Mammary epithelial cell (primary cell): ENCODE measurements around the gene TVP23B.
"Not testable (repeated sequence)": the region's sequence is repeated elsewhere in the genome, so short reads cannot be mapped to it uniquely, and the experiment has no call there.

Experiments used
- EZH2 ChIP-seq: IDR thresholded peaks from 2 replicates; pipeline ENCODE4 v1.6.1; 2012; ENCODE audit warnings: low read length, inconsistent platforms, borderline replicate concordance
- TF ChIP-seq, protein P1 (sequence below), 2 donors: IDR thresholded peaks in 1 of 2; conservative IDR thresholded peaks in 1 of 2; 2 replicates each; pipeline ENCODE4 v1.5.1; 2011 to 2012; ENCODE audit warnings: inconsistent platforms in 2 of 2, low read length in 2 of 2, mild to moderate bottlenecking in 2 of 2, control low read depth in 1 of 2, low read depth in 1 of 2; ENCODE audit not compliant: insufficient read depth in 1 of 2; ENCODE audit errors: extremely low read depth in 1 of 2

DNA sequence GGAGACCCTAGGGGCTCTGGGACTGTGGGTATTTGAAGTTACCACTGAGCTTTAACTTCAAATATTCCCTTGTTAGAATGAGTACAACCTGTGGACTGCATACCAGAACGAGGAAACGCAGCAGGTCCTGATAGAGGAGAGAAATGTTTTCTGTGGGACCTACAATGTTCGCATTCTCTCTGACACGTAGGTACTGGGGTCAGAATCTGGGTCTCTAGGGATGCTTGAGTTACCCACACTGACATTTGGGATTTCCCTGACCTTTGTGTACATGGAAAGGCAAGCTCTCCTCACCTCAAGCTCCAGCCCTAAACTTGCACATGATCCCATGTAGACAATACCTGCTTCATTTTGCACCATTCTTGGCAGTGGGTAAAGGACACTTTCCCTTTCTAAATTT lies 25.0 kb upstream of the TVP23B start:
- TF ChIP-seq, protein P1, sequence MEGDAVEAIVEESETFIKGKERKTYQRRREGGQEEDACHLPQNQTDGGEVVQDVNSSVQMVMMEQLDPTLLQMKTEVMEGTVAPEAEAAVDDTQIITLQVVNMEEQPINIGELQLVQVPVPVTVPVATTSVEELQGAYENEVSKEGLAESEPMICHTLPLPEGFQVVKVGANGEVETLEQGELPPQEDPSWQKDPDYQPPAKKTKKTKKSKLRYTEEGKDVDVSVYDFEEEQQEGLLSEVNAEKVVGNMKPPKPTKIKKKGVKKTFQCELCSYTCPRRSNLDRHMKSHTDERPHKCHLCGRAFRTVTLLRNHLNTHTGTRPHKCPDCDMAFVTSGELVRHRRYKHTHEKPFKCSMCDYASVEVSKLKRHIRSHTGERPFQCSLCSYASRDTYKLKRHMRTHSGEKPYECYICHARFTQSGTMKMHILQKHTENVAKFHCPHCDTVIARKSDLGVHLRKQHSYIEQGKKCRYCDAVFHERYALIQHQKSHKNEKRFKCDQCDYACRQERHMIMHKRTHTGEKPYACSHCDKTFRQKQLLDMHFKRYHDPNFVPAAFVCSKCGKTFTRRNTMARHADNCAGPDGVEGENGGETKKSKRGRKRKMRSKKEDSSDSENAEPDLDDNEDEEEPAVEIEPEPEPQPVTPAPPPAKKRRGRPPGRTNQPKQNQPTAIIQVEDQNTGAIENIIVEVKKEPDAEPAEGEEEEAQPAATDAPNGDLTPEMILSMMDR (conservative IDR thresholded peaks at IDR 0.05 in 1 of 2, IDR thresholded peaks at IDR 0.05 in 1 of 2; ENCODE audit: extremely low read depth in 1 of 2, insufficient read depth in 1 of 2, low read depth in 1 of 2, low read length in 2 of 2) = not testable (repeated sequence)
- TF ChIP-seq EZH2 = not testable (repeated sequence)
